Kidney (tissue), 14 donors: ENCODE measurements around the gene HCFC1. TPM values are rescaled to one million over a fixed set of nuclear protein-coding genes. Genes with fewer than 3 reads are reported as not detected.

Experiments used
- DNase-seq, 5 donors: peaks; one replicate each; pipeline ENCODE4 v3.0.0-alpha.2; 2013 to 2020
- FAIRE-seq: peaks from 2 replicates; lab custom pipeline; 2012; peaks lifted over from hg19 to GRCh38; lab: Jason Lieb, UNC
- H3K27ac ChIP-seq, 2 donors: one replicate each; pipeline ENCODE4 v1.7.0; 2013; ENCODE audit warnings: low read depth in 2 of 2, low read length in 2 of 2, inconsistent platforms in 1 of 2
- H3K27me3 ChIP-seq: one replicate; pipeline ENCODE4 v1.7.1; 2013; ENCODE audit warnings: low read length, inconsistent platforms; ENCODE audit not compliant: control insufficient read depth, insufficient read depth
- H3K36me3 ChIP-seq, 3 donors: one replicate each; pipeline versions ENCODE4 v1.7.0 to v1.7.1; 2013; ENCODE audit warnings: low read length in 3 of 3, control low read depth in 1 of 3, inconsistent platforms in 1 of 3; ENCODE audit not compliant: insufficient read depth in 3 of 3, control insufficient read depth in 2 of 3
- H3K4me1 ChIP-seq, 3 donors: one replicate each; pipeline versions ENCODE4 v1.7.0 to v1.7.1; 2013; ENCODE audit warnings: low read length in 3 of 3, inconsistent platforms in 1 of 3, low read depth in 1 of 3; ENCODE audit not compliant: control insufficient read depth in 2 of 3, insufficient read depth in 2 of 3
- H3K4me3 ChIP-seq, 3 donors: one replicate each; pipeline versions ENCODE4 v1.7.0 to v1.8.1; 2013; ENCODE audit warnings: low read length in 3 of 3, control low read depth in 1 of 3, inconsistent platforms in 1 of 3
- H3K9ac ChIP-seq, 3 donors: one replicate each; pipeline versions ENCODE4 v1.7.0 to v1.7.1; 2013; ENCODE audit warnings: low read length in 3 of 3, control low read depth in 1 of 3, inconsistent platforms in 1 of 3
- H3K9me3 ChIP-seq, 3 donors: one replicate each; pipeline versions ENCODE4 v1.7.0 to v1.7.1; 2013; ENCODE audit warnings: low read length in 3 of 3, control low read depth in 1 of 3, inconsistent platforms in 1 of 3; ENCODE audit not compliant: control insufficient read depth in 2 of 3, insufficient read depth in 1 of 3
- intact Hi-C: fragments of 100-400 bp; cut with DNase I; formaldehyde crosslinking; loops from one replicate; pipeline ENCODE4 v1.11.1; 2022
- polyA plus RNA-seq: library from polyadenylated mRNA; stranded (reverse); fragments of 350-450 nt; fragmentation: Illumina TruSeq; extraction: RNeasy Lipid Tissue Mini Kit (QIAGEN cat#74804); gene quantifications from one replicate; pipeline ENCODE4 v1.2.3, GENCODE V29; 2014; ENCODE audit warnings: low read depth, low replicate concordance; ENCODE audit not compliant: insufficient read depth
- total RNA-seq: library from RNA; stranded (reverse); fragmentation: NEBNext Ultra II Directional; extraction: Animal tissue kit (Norgen Biotek cat#: 25700); gene quantifications from one replicate; pipeline ENCODE4 v1.2.1, GENCODE V29; 2021
- TF ChIP-seq, protein P1 (sequence below): IDR thresholded peaks from 3 replicates; pipeline ENCODE4 v1.5.1; 2012; ENCODE audit warnings: mild to moderate bottlenecking, moderate library complexity, borderline replicate concordance; ENCODE audit not compliant: insufficient read depth; ENCODE audit errors: extremely low read depth
- donor health status: control.
- donor health status: control.
- donor health status: control.
- donor health status: control.
- donor health status: control.
- donor health status: DM: yes; HTN: yes; CAD: no.
- donor health status: Normal renal cell carcinoma (clear cell type).

The HCFC1 gene
- total and polyA plus RNA-seq, 2 donors from 2014 or later: 13.5 to 54.6 TPM

DNA sequence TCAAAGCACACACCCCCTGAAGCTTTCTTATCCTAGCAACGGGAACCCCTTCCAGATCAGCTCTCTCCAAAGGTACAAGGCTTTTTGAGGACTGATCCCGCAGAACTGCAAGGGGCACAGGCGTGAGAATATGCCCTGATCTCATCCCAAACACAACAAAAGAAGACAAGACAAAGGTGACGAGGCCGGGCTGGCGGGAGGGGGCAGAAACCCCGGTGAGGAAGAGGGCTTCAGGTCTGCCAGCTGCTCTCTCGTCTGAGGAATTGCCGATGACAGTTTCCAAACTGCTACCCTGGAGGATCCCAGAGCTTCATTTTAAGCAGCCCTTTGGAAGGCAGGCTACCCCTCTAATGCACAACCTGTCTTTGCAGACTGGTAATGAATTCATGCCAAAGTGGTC is 3.4 kb downstream of the HCFC1 start:
- no peak for FAIRE-seq

DNA sequence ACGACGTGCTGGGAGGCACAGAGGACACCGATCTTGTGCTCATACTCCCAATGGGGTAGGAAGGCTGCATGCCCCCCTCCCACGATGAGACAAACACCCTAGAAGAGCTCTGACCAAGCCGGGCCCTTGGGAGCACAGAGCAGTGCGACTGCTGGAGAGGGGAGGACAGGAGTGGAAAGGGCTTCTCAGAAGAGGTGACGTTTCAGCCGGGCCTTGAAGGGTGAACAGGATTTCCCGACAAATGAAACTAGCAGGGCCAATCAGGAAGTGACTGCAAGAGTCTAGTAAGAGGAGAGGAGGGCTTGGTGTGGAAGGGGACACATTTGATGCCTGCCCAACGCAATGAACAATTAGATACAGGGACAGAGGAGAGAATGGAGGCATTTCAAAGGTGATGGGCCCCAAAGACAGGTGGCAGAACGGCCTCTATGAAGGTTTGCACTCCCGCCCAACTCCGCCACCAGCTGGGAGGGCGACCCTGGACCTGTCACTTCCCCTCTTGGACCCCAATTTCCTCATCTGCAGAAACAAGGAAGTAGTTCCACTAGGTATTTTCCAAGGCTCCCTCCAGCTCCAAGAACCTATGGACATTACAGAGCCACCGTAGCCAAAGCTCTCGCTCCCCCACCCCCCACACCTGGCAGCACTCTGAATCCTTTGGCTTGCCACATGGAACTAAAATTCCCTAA is 3.9 kb downstream of the HCFC1 start:
- TF ChIP-seq, protein P1, sequence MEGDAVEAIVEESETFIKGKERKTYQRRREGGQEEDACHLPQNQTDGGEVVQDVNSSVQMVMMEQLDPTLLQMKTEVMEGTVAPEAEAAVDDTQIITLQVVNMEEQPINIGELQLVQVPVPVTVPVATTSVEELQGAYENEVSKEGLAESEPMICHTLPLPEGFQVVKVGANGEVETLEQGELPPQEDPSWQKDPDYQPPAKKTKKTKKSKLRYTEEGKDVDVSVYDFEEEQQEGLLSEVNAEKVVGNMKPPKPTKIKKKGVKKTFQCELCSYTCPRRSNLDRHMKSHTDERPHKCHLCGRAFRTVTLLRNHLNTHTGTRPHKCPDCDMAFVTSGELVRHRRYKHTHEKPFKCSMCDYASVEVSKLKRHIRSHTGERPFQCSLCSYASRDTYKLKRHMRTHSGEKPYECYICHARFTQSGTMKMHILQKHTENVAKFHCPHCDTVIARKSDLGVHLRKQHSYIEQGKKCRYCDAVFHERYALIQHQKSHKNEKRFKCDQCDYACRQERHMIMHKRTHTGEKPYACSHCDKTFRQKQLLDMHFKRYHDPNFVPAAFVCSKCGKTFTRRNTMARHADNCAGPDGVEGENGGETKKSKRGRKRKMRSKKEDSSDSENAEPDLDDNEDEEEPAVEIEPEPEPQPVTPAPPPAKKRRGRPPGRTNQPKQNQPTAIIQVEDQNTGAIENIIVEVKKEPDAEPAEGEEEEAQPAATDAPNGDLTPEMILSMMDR: no peak
- no peak for FAIRE-seq
- Histone ChIP-seq H3K36me3 (peaks cover 0 to under 1% (median 0%) of the 10 kb centered on the region in 3 donors), H3K9ac (no peak overlapping the region), H3K4me1 (peaks cover 0 to 34% (median 19%) of the 10 kb centered on the region in 3 donors), H3K9me3 (no peaks in the 10 kb centered on the region), H3K4me3 (peak overlapping the region in 1 of 3 donors; percentile 13), H3K27ac (no peak overlapping the region), H3K27me3 (no peaks in the 10 kb centered on the region)
- DNase-seq: no peak
- intact Hi-C loops: no loop called here

More for the DNA sequence above, 3.4 kb downstream of the HCFC1 start:
- intact Hi-C loops: no loop called here
- Histone ChIP-seq H3K27ac (no peak overlapping the region), H3K4me1 (peaks cover 0 to 34% (median 19%) of the 10 kb centered on the region in 3 donors), H3K9ac (no peak overlapping the region), H3K4me3 (peak overlapping the region in 1 of 3 donors; percentile 88), H3K9me3 (no peaks in the 10 kb centered on the region), H3K27me3 (no peaks in the 10 kb centered on the region), H3K36me3 (no peaks in the 10 kb centered on the region)
- TF ChIP-seq, protein P1: no peak
- no peak for DNase-seq

DNA sequence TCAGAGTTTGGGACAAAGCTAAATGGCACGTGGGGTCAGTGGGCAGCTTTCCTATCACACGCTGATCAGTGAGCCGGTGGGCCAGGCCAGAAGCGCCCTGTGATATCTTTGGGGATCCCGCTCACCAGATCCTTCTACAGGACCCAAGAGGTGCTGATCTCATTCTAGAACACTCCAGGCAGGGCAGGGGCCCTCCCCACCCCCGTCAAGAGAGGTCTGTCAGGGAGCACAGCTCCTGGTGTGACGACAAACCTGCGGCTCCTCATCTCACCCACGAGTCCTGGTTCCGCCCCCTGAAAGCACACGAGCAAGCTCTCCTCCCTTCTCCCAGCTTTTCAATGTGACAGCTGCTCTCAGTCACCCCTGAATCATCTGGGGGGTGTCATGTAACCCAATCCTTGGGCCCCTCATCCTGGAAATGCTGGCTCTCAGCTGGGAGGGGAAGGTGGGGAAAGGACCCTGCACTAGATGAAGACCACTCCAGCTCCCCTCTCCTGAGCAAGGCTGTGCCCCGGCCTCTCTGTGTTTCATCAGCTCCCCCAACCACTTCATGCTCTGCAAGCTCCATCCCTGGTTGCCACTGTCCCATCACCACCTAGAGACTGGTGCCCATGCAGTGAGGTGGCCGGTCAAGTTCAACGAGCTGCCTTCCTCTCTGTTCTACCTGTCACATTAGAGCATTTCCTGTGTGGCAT is 4.6 kb downstream of the HCFC1 start:
- Histone ChIP-seq H3K27me3 (no peaks in the 10 kb centered on the region), H3K36me3 (peaks cover 0 to 7% (median 2%) of the 10 kb centered on the region in 3 donors), H3K27ac (no peak overlapping the region), H3K4me3 (no peak overlapping the region), H3K9me3 (no peaks in the 10 kb centered on the region), H3K4me1 (peaks cover 0 to 34% (median 19%) of the 10 kb centered on the region in 3 donors), H3K9ac (no peak overlapping the region)
- DNase-seq (peak in 1 of 5 donors; percentile 68), FAIRE-seq (no peak)
- TF ChIP-seq, protein P1: no peak
- intact Hi-C loops: no loop called here
